H1 (cell line): ENCODE measurements around the gene SIPA1L2.

Source experiments
- ATF2 ChIP-seq: IDR thresholded peaks from 2 replicates; pipeline ENCODE4 v1.6.1; 2012; ENCODE audit warnings: low read length, inconsistent platforms
- CTCF ChIP-seq, 3 experiments: IDR thresholded peaks; 1 replicate in 2 of 3; 2 replicates in 1 of 3; pipeline versions ENCODE4 v1.5.1 to v1.6.1; 2011; ENCODE audit warnings: low read length in 3 of 3, mild to moderate bottlenecking in 3 of 3, inconsistent platforms in 2 of 3, low read depth in 1 of 3, moderate library complexity in 1 of 3; ENCODE audit not compliant: insufficient read depth in 1 of 3; ENCODE audit errors: control extremely low read depth in 1 of 3
- EGR1 ChIP-seq: IDR thresholded peaks from 2 replicates; pipeline ENCODE4 v1.6.1; 2011; ENCODE audit warnings: low read depth, low read length, borderline replicate concordance
- EP300 ChIP-seq, 2 experiments: IDR thresholded peaks; 1 replicate in 1 of 2; 2 replicates in 1 of 2; pipeline ENCODE4 v1.6.1; 2011 to 2012; ENCODE audit warnings: low read depth in 2 of 2, low read length in 2 of 2, mild to moderate bottlenecking in 2 of 2, borderline replicate concordance in 1 of 2, inconsistent platforms in 1 of 2, moderate library complexity in 1 of 2
- EZH2 ChIP-seq: fragments of 200-600 bp; sonication (generic); IDR thresholded peaks from 2 replicates; pipeline ENCODE4 v1.7.1; 2012; ENCODE audit warnings: low read depth, mild to moderate bottlenecking, moderate library complexity, low read length, inconsistent platforms; ENCODE audit not compliant: severe bottlenecking
- GTF2F1 ChIP-seq: IDR thresholded peaks from 2 replicates; pipeline ENCODE4 v1.6.1; 2012; ENCODE audit warnings: low read depth, low read length, improper control_type of control experiment, borderline replicate concordance
- HDAC2 ChIP-seq, 2 experiments: fragments of 300-600 bp in 1 of 2; sonication (generic) in 1 of 2; IDR thresholded peaks; 2 replicates each; pipeline ENCODE4 v1.6.1; 2011 to 2012; ENCODE audit warnings: low read depth in 2 of 2, low read length in 2 of 2, mild to moderate bottlenecking in 2 of 2, moderate library complexity in 2 of 2, borderline replicate concordance in 1 of 2, inconsistent platforms in 1 of 2
- HDAC6 ChIP-seq: IDR thresholded peaks from one replicate; pipeline ENCODE4 v1.7.1; 2012; ENCODE audit warnings: low read depth, mild to moderate bottlenecking, inconsistent platforms, low read length, moderate library complexity
- JUN ChIP-seq: IDR thresholded peaks from 2 replicates; pipeline ENCODE4 v1.6.1; 2011; ENCODE audit warnings: low read depth, mild to moderate bottlenecking, improper control_type of control experiment, low read length
- KDM5A ChIP-seq: fragments of 200-600 bp; IDR thresholded peaks from 2 replicates; pipeline ENCODE4 v1.7.1; 2012; ENCODE audit warnings: mild to moderate bottlenecking, low read length, inconsistent platforms, mixed read lengths
- POLR2A ChIP-seq, 2 experiments: IDR thresholded peaks; 1 replicate in 1 of 2; 2 replicates in 1 of 2; pipeline ENCODE4 v1.6.1; 2011; ENCODE audit warnings: low read depth in 2 of 2, low read length in 2 of 2, mild to moderate bottlenecking in 2 of 2; ENCODE audit errors: control extremely low read depth in 1 of 2
- POLR2AphosphoS5 ChIP-seq: IDR thresholded peaks from 2 replicates; pipeline ENCODE4 v1.6.1; 2011; ENCODE audit warnings: low read depth, low read length
- SRF ChIP-seq: IDR thresholded peaks from 2 replicates; pipeline ENCODE4 v1.6.1; 2011; ENCODE audit warnings: mild to moderate bottlenecking, low read depth, low read length, moderate library complexity
- YY1 ChIP-seq: IDR thresholded peaks from 2 replicates; pipeline ENCODE4 v1.6.1; 2011; ENCODE audit warnings: low read depth, mild to moderate bottlenecking, low read length

- TF ChIP-seq EGR1, result no peak
- no peak for TF ChIP-seq CTCF (IDR thresholded peaks at IDR 0.05; ENCODE audit: control extremely low read depth in 1 of 3, insufficient read depth in 1 of 3, low read depth in 1 of 3, low read length in 3 of 3)
- TF ChIP-seq SRF, result no peak
- no peak for TF ChIP-seq YY1
- TF ChIP-seq GTF2F1, result no peak
- no peak for TF ChIP-seq ATF2
- no peak for TF ChIP-seq POLR2A (IDR thresholded peaks at IDR 0.05; ENCODE audit: control extremely low read depth in 1 of 2, low read depth in 2 of 2, low read length in 2 of 2)
- TF ChIP-seq POLR2AphosphoS5, result no peak
- no peak for TF ChIP-seq JUN
- TF ChIP-seq EZH2, result no peak
- TF ChIP-seq HDAC2 (IDR thresholded peaks at IDR 0.05; ENCODE audit: borderline replicate concordance in 1 of 2, low read depth in 2 of 2, low read length in 2 of 2), result no peak
- TF ChIP-seq HDAC6, result no peak
- TF ChIP-seq KDM5A, result no peak
- TF ChIP-seq EP300 (IDR thresholded peaks at IDR 0.05; ENCODE audit: borderline replicate concordance in 1 of 2, low read depth in 2 of 2, low read length in 2 of 2), result no peak
These were observed 31.1 kb downstream of the SIPA1L2 start for GRCh38 chr1:232598837-232599177.
